Suprapubic skin (tissue), 4 donors: ENCODE data around the gene CCDC85C. TPM values are rescaled to one million over a fixed set of nuclear protein-coding genes. Genes with fewer than 3 reads are reported as not detected.
A peak's percentile ranks its signal among the peaks of the same experiment; 100 is the strongest.

Experiments
- DNase-seq, 2 donors: peaks; one replicate each; pipeline ENCODE4 v3.0.0-alpha.2; 2019; ENCODE audit warnings: low spot score in 2 of 2
- H3K27ac ChIP-seq: fragments of 200-600 bp; sonication (generic); one replicate; pipeline ENCODE4 v1.5.1; 2019
- H3K27me3 ChIP-seq: fragments of 200-600 bp; sonication (generic); one replicate; pipeline ENCODE4 v1.5.1; 2019
- H3K36me3 ChIP-seq: fragments of 200-600 bp; sonication (generic); one replicate; pipeline ENCODE4 v1.5.1; 2019
- H3K4me1 ChIP-seq: fragments of 200-600 bp; sonication (generic); one replicate; pipeline ENCODE4 v1.5.1; 2019
- H3K4me3 ChIP-seq: fragments of 200-600 bp; sonication (generic); one replicate; pipeline ENCODE4 v1.5.1; 2019; ENCODE audit warnings: mild to moderate bottlenecking
- H3K9me3 ChIP-seq: fragments of 200-600 bp; sonication (generic); one replicate; pipeline ENCODE4 v1.5.1; 2019
- CTCF ChIP-seq, 2 donors: fragments of 200-600 bp in 1 of 2; fragments of 450-650 bp in 1 of 2; sonication (generic) in 1 of 2; IDR thresholded peaks; one replicate each; pipeline ENCODE4 v1.5.1; 2016 to 2019; ENCODE audit warnings: antibody characterized with exemption in 2 of 2, mild to moderate bottlenecking in 1 of 2, moderate library complexity in 1 of 2
- EP300 ChIP-seq: sonication (generic); formaldehyde crosslinking; IDR thresholded peaks from one replicate; pipeline ENCODE4 v1.6.1; 2017; ENCODE audit warnings: antibody characterized with exemption
- POLR2A ChIP-seq, 2 donors: fragments of 450-650 bp; IDR thresholded peaks; one replicate each; pipeline ENCODE4 v1.6.1; 2017; ENCODE audit warnings: antibody characterized with exemption in 2 of 2, mild to moderate bottlenecking in 2 of 2, moderate library complexity in 2 of 2
- POLR2AphosphoS5 ChIP-seq, 3 donors: sonication (generic); formaldehyde crosslinking; IDR thresholded peaks; one replicate each; pipeline ENCODE4 v1.6.1; 2017; ENCODE audit warnings: antibody characterized with exemption in 3 of 3
- WGBS: methylation state at CpG from one replicate; pipeline ENCODE4 v1.1.5; 2018; 5-methylcytosine and 5-hydroxymethylcytosine counted together
- total RNA-seq, 4 donors: library from RNA; depleted of rRNA; stranded (reverse); fragments of >200 nt; gene quantifications; one replicate each; pipeline ENCODE4 v1.1.0, GENCODE V29; 2016

The CCDC85C gene
- total RNA-seq, 4 donors from 2014 or later: 18.8 to 53.2 (median 48.0) TPM

DNA sequence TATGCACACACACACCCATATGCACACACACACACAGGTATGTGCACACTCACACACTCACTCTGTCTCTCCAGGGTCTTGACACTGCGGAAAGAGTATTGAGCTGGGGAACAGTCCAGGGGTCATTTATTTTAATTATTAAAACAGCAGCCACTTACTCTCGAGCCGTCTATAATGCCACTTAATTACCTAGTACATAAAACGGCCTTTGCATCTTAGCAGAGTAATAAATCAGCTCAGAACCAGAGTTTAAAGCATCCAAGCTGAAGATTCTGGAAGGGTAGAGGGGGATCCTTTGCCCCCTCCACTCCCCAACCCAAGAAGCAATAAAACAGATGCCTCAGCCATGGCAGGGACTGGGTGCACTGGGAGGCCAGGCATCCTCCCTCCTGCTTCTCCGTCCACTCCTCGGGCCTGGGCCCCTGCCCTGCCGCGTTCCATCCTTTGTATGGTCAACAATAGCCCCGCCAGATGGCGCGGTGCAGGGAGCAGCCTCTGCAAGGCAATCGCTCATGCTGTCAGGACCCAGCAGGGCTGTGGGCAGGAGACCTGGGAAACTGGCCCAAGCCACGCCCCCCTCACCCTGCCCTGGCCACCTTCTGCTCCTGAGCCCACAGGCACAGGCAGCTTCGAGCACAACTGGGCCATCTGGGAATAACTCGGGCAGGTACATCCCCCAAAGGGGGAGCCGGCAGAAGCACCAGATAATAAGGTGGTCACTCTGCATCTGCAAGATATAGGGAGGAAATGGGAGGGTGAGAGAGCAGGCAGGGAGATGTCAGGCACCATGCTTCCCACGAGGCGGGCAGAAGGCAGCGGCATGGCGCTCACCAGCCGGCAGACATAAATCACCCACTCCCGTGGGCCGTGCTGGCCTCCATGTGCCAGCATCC is 40.9 kb downstream of the CCDC85C start:
- 52% methylated on average over 12 of the region's 23 CpGs for WGBS
- Histone ChIP-seq H3K4me3 (no peak overlapping the region), H3K27ac (peak overlapping the region; percentile 77), H3K9me3 (no peaks in the 10 kb centered on the region), H3K4me1 (peaks cover 60% of the 10 kb centered on the region), H3K36me3 (no peaks in the 10 kb centered on the region), H3K27me3 (no peaks in the 10 kb centered on the region)
- TF ChIP-seq POLR2A (IDR thresholded peaks at IDR 0.05) (no peak), EP300 (no peak), CTCF (IDR thresholded peaks at IDR 0.05) (peak in 1 of 2 donors; percentile 16)
- DNase-seq: no peak

DNA sequence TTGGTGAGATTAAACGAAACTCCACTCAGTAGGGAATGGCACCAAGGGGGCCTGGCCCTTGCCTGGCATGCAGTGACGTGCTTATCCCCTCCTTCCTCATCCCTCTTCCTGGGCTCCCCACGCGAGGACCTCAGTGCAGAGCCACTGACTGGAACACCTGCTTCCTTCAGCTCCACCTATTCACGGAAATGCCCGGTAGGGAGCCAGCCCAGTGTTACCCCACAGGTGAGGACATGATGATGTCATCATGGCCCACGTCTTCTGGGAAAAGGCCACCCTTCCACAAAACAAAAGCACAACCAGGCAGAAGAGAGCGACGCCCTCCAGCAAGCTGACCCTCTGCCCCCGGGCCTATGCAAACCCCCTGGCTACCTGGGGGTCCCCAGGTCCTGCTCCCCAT is 42.1 kb downstream of the CCDC85C start:
- no peak for DNase-seq
- 54% methylated on average over 9 of the region's 10 CpGs for WGBS
- no peak overlapping the region for H3K4me3 ChIP-seq
- peak overlapping the region; percentile 39 for H3K27ac ChIP-seq
- TF ChIP-seq CTCF (IDR thresholded peaks at IDR 0.05) (no peak), EP300 (no peak), POLR2AphosphoS5 (IDR thresholded peaks at IDR 0.05) (no peak), POLR2A (IDR thresholded peaks at IDR 0.05) (no peak)
- H3K36me3 ChIP-seq: no peaks in the 10 kb centered on the region
- H3K4me1 ChIP-seq: peaks cover 60% of the 10 kb centered on the region
- no peaks in the 10 kb centered on the region for H3K9me3 ChIP-seq
- no peaks in the 10 kb centered on the region for H3K27me3 ChIP-seq

GRCh38 chr14:99560922-99561683 is 42.9 kb downstream of the CCDC85C start:
- peaks cover 54% of the 10 kb centered on the region for H3K4me1 ChIP-seq
- no peak for DNase-seq

GRCh38 chr14:99560403-99560802 is 43.6 kb downstream of the CCDC85C start:
- H3K27me3 ChIP-seq: no peaks in the 10 kb centered on the region
- no peak overlapping the region for H3K4me3 ChIP-seq
- no peak for DNase-seq
- 94% methylated on average over 5 of the region's 13 CpGs for WGBS
- TF ChIP-seq POLR2AphosphoS5 (IDR thresholded peaks at IDR 0.05): no peak
- TF ChIP-seq EP300: no peak
- TF ChIP-seq POLR2A (IDR thresholded peaks at IDR 0.05): no peak
- TF ChIP-seq CTCF (IDR thresholded peaks at IDR 0.05): no peak
- no peaks in the 10 kb centered on the region for H3K36me3 ChIP-seq
- peaks cover 47% of the 10 kb centered on the region for H3K4me1 ChIP-seq
- no peaks in the 10 kb centered on the region for H3K9me3 ChIP-seq
- H3K27ac ChIP-seq: peak overlapping the region; percentile 39

More at GRCh38 chr14:99560922-99561683, 42.9 kb downstream of the CCDC85C start:
- no peak overlapping the region for H3K4me3 ChIP-seq
- H3K27me3 ChIP-seq: no peaks in the 10 kb centered on the region
- WGBS: 41% methylated on average over 9 of the region's 15 CpGs
- no peaks in the 10 kb centered on the region for H3K36me3 ChIP-seq
- TF ChIP-seq CTCF (IDR thresholded peaks at IDR 0.05) (no peak), EP300 (no peak)
- no peaks in the 10 kb centered on the region for H3K9me3 ChIP-seq
- peak overlapping the region; percentile 39 for H3K27ac ChIP-seq
